Measurements from ENCODE around the gene F11R.

GRCh38 chr1:161061419-161061818, 40.5 kb upstream of the F11R start:
- TF ChIP-seq SUZ12 (IDR thresholded peaks at IDR 0.05; ENCODE audit: extremely low read depth, insufficient read depth, insufficient read length): no peak
- no peak for TF ChIP-seq ZNF274 (IDR thresholded peaks at IDR 0.05; ENCODE audit: low read depth, low read length)
- TF ChIP-seq YY1 (IDR thresholded peaks at IDR 0.05; ENCODE audit: insufficient read depth, insufficient read length): no peak

All from NT2/D1 (cell line).